HepG2 (cell line): ENCODE measurements around the gene SLCO4A1. TPM values are rescaled to one million over a fixed set of nuclear protein-coding genes. Genes with fewer than 3 reads are reported as not detected.

Experiments
- HMG20A ChIP-seq: IDR thresholded peaks from 2 replicates; pipeline ENCODE4 v1.6.1; 2016; ENCODE audit warnings: borderline replicate concordance
- HNRNPLL ChIP-seq: fragments of 200-400 bp; formaldehyde crosslinking; IDR thresholded peaks from 2 replicates; pipeline ENCODE4 v1.6.1; 2017; ENCODE audit warnings: mild to moderate bottlenecking, low read depth, low read length; ENCODE audit not compliant: poor library complexity, severe bottlenecking
- HNRNPUL1 ChIP-seq: fragments of 200-400 bp; formaldehyde crosslinking; IDR thresholded peaks from 2 replicates; pipeline ENCODE4 v1.6.1; 2017; ENCODE audit warnings: low read depth, mild to moderate bottlenecking, low read length, moderate library complexity
- MAF1 ChIP-seq: sonication (generic); formaldehyde crosslinking; IDR thresholded peaks from 2 replicates; pipeline ENCODE4 v1.5.0; 2020; ENCODE audit warnings: missing genetic modification reagents, borderline replicate concordance
- RELA ChIP-seq: sonication (generic); formaldehyde crosslinking; IDR thresholded peaks from 2 replicates; pipeline ENCODE4 v1.4.0; 2020; ENCODE audit warnings: missing genetic modification reagents
- TCF7 ChIP-seq: sonication (generic); IDR thresholded peaks from 2 replicates; pipeline ENCODE4 v1.6.1; 2016; ENCODE audit warnings: antibody characterized with exemption, low read depth
- THYN1 ChIP-seq: sonication (generic); formaldehyde crosslinking; IDR thresholded peaks from 2 replicates; pipeline ENCODE4 v1.8.1; 2023; ENCODE audit warnings: low read depth, mild to moderate bottlenecking, moderate library complexity, missing genetic modification reagents, borderline replicate concordance
- TP53 ChIP-seq: sonication (generic); formaldehyde crosslinking; conservative IDR thresholded peaks from 2 replicates; pipeline ENCODE4 v1.4.0; 2020; ENCODE audit warnings: missing genetic modification reagents
- U2AF2 ChIP-seq: fragments of 200-400 bp; formaldehyde crosslinking; IDR thresholded peaks from 2 replicates; pipeline ENCODE4 v1.6.1; 2017; ENCODE audit warnings: low read depth, mild to moderate bottlenecking, low read length
- ZFP36 ChIP-seq: fragments of 150-350 bp; IDR thresholded peaks from 2 replicates; pipeline ENCODE4 v1.6.1; 2018; ENCODE audit warnings: borderline replicate concordance, low read length, low read depth; ENCODE audit not compliant: partially characterized antibody
- ZFP37 ChIP-seq: sonication (generic); formaldehyde crosslinking; IDR thresholded peaks from 2 replicates; pipeline ENCODE4 v1.4.0; 2020; ENCODE audit warnings: missing genetic modification reagents, borderline replicate concordance
- ZNF160 ChIP-seq: sonication (generic); formaldehyde crosslinking; IDR thresholded peaks from 2 replicates; pipeline ENCODE4 v1.8.0; 2022; ENCODE audit warnings: mild to moderate bottlenecking, inconsistent platforms, missing genetic modification reagents
- ZNF432 ChIP-seq: sonication (generic); formaldehyde crosslinking; IDR thresholded peaks from 2 replicates; pipeline ENCODE4 v1.5.0; 2020; ENCODE audit warnings: missing genetic modification reagents, mild to moderate bottlenecking, borderline replicate concordance
- ZNF549 ChIP-seq: sonication (generic); formaldehyde crosslinking; IDR thresholded peaks from 2 replicates; pipeline ENCODE4 v1.5.0; 2020; ENCODE audit warnings: missing genetic modification reagents
- ZNF550 ChIP-seq: sonication (generic); formaldehyde crosslinking; IDR thresholded peaks from 2 replicates; pipeline ENCODE4 v1.4.0; 2020; ENCODE audit warnings: mild to moderate bottlenecking, missing genetic modification reagents, borderline replicate concordance
- ZNF567 ChIP-seq: sonication (generic); formaldehyde crosslinking; IDR thresholded peaks from 2 replicates; pipeline ENCODE4 v1.8.1; 2023; ENCODE audit warnings: mild to moderate bottlenecking, missing genetic modification reagents, borderline replicate concordance
- ZNF615 ChIP-seq: sonication (generic); formaldehyde crosslinking; IDR thresholded peaks from 2 replicates; pipeline ENCODE4 v1.5.0; 2020; ENCODE audit warnings: mild to moderate bottlenecking, missing genetic modification reagents, borderline replicate concordance
- ZNF672 ChIP-seq: sonication (generic); formaldehyde crosslinking; IDR thresholded peaks from 2 replicates; pipeline ENCODE4 v1.8.1; 2022; ENCODE audit warnings: missing genetic modification reagents
- ZNF772 ChIP-seq: sonication (generic); formaldehyde crosslinking; IDR thresholded peaks from 2 replicates; pipeline ENCODE4 v1.5.0; 2020; ENCODE audit warnings: mild to moderate bottlenecking, missing genetic modification reagents
- ZNF776 ChIP-seq: sonication (generic); formaldehyde crosslinking; IDR thresholded peaks from 2 replicates; pipeline ENCODE4 v1.4.0; 2020; ENCODE audit warnings: mild to moderate bottlenecking, missing genetic modification reagents
- ZNF839 ChIP-seq: sonication (generic); formaldehyde crosslinking; IDR thresholded peaks from 2 replicates; pipeline ENCODE4 v1.4.0; 2020; ENCODE audit warnings: missing genetic modification reagents, mild to moderate bottlenecking, borderline replicate concordance
- polyA plus RNA-seq, 8 experiments: library from polyadenylated mRNA; depleted of rRNA in 3 of 8; stranded (reverse) in 7 of 8; unstranded in 1 of 8; fragments of >200 nt; fragmentation: Illumina TruSeq in 4 of 8; extraction: Trizol in 4 of 8; gene quantifications; 2 replicates each; pipeline versions ENCODE4 v1.2.1 to v1.2.3, GENCODE V29; 2011 to 2016; ENCODE audit warnings: low read depth in 4 of 8, missing spikeins in 1 of 8, mixed read lengths in 1 of 8; ENCODE audit not compliant: insufficient read depth in 1 of 8
- total RNA-seq, 5 experiments: library from RNA; depleted of rRNA; stranded (reverse); fragments of >200 nt; fragmentation: Illumina TruSeq; extraction: Trizol; gene quantifications; 2 replicates each; pipeline ENCODE4 v1.2.3, GENCODE V29; 2016; ENCODE audit warnings: low read depth in 1 of 5
- TF ChIP-seq, protein P1 (sequence below): sonication (generic); formaldehyde crosslinking; IDR thresholded peaks from 2 replicates; pipeline ENCODE4 v1.5.1; 2020; ENCODE audit warnings: mild to moderate bottlenecking, missing genetic modification reagents, moderate library complexity
- TF ChIP-seq, protein P2 (sequence below): sonication (generic); formaldehyde crosslinking; IDR thresholded peaks from 2 replicates; pipeline ENCODE4 v1.4.0; 2020; ENCODE audit warnings: missing genetic modification reagents, mild to moderate bottlenecking, borderline replicate concordance
- TF ChIP-seq, protein P3 (sequence below): sonication (generic); formaldehyde crosslinking; IDR thresholded peaks from 2 replicates; pipeline ENCODE4 v1.4.0; 2020; ENCODE audit warnings: low read depth, mild to moderate bottlenecking, missing genetic modification reagents

SLCO4A1 gene
- total and polyA plus RNA-seq, 2 of the 13 experiments (the other 11 are each of a cell fraction or from before 2014, with no cell fraction given) = 55.5 to 112 TPM

DNA sequence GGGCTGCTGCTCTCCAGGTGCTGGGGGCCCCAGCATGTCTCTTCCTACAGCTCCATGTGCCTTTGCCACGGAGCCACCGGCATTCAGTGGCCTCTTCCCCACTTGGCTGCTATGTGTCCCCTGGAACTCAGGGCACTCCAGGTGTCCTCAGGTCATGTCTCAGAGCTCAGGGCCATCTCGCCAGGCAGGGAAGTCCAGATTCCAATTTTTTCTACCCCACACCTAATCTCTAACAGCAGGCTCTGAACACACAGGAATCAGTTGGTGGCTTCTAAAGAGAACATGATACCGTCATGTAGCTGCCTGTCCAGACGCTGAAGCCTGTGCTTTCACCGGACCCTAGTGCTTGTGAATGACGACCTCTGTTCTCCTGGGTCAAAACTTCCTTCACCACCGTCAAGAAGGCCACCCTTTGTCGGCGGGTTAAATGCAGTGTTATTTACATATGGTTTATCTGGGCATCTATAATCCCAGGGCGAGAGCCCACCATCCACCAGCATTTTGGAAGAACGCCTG is 4.2 kb upstream of the SLCO4A1 start (continued):
- TF ChIP-seq ZNF772 (CRISPR knock-in tag) = no peak
- no peak; the same call in 1 of the 2 replicates for TF ChIP-seq MAF1
- TF ChIP-seq TCF7 = 0 out of 2 replicates have a peak, but pooled peaks have one; percentile 19
- TF ChIP-seq TP53 (CRISPR knock-in tag) = no peak
- TF ChIP-seq HNRNPUL1 = no peak
- TF ChIP-seq ZNF672 (CRISPR knock-in tag) = no peak
- TF ChIP-seq ZFP37 (CRISPR knock-in tag) = no peak; the same call in 1 of the 2 replicates
- TF ChIP-seq, protein P1, sequence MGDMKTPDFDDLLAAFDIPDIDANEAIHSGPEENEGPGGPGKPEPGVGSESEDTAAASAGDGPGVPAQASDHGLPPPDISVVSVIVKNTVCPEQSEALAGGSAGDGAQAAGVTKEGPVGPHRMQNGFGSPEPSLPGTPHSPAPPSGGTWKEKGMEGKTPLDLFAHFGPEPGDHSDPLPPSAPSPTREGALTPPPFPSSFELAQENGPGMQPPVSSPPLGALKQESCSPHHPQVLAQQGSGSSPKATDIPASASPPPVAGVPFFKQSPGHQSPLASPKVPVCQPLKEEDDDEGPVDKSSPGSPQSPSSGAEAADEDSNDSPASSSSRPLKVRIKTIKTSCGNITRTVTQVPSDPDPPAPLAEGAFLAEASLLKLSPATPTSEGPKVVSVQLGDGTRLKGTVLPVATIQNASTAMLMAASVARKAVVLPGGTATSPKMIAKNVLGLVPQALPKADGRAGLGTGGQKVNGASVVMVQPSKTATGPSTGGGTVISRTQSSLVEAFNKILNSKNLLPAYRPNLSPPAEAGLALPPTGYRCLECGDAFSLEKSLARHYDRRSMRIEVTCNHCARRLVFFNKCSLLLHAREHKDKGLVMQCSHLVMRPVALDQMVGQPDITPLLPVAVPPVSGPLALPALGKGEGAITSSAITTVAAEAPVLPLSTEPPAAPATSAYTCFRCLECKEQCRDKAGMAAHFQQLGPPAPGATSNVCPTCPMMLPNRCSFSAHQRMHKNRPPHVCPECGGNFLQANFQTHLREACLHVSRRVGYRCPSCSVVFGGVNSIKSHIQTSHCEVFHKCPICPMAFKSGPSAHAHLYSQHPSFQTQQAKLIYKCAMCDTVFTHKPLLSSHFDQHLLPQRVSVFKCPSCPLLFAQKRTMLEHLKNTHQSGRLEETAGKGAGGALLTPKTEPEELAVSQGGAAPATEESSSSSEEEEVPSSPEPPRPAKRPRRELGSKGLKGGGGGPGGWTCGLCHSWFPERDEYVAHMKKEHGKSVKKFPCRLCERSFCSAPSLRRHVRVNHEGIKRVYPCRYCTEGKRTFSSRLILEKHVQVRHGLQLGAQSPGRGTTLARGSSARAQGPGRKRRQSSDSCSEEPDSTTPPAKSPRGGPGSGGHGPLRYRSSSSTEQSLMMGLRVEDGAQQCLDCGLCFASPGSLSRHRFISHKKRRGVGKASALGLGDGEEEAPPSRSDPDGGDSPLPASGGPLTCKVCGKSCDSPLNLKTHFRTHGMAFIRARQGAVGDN (CRISPR knock-in tag) = peak; percentile 75
- TF ChIP-seq ZNF839 (CRISPR knock-in tag) = no peak
- TF ChIP-seq, protein P2, sequence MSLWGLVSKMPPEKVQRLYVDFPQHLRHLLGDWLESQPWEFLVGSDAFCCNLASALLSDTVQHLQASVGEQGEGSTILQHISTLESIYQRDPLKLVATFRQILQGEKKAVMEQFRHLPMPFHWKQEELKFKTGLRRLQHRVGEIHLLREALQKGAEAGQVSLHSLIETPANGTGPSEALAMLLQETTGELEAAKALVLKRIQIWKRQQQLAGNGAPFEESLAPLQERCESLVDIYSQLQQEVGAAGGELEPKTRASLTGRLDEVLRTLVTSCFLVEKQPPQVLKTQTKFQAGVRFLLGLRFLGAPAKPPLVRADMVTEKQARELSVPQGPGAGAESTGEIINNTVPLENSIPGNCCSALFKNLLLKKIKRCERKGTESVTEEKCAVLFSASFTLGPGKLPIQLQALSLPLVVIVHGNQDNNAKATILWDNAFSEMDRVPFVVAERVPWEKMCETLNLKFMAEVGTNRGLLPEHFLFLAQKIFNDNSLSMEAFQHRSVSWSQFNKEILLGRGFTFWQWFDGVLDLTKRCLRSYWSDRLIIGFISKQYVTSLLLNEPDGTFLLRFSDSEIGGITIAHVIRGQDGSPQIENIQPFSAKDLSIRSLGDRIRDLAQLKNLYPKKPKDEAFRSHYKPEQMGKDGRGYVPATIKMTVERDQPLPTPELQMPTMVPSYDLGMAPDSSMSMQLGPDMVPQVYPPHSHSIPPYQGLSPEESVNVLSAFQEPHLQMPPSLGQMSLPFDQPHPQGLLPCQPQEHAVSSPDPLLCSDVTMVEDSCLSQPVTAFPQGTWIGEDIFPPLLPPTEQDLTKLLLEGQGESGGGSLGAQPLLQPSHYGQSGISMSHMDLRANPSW = no peak
- TF ChIP-seq ZNF160 = no peak
- TF ChIP-seq, protein P3, sequence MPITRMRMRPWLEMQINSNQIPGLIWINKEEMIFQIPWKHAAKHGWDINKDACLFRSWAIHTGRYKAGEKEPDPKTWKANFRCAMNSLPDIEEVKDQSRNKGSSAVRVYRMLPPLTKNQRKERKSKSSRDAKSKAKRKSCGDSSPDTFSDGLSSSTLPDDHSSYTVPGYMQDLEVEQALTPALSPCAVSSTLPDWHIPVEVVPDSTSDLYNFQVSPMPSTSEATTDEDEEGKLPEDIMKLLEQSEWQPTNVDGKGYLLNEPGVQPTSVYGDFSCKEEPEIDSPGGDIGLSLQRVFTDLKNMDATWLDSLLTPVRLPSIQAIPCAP (CRISPR knock-in tag) = no peak
- TF ChIP-seq ZNF549 (CRISPR knock-in tag) = no peak
- no peak for TF ChIP-seq ZNF615 (CRISPR knock-in tag)
- TF ChIP-seq ZNF432 (CRISPR knock-in tag) = 0 out of 2 replicates have a peak, but pooled peaks have one; percentile 18
- TF ChIP-seq U2AF2 = no peak
- TF ChIP-seq RELA (CRISPR knock-in tag) = no peak
- 0 out of 2 replicates have a peak, but pooled peaks have one; percentile 18 for TF ChIP-seq HMG20A (CRISPR knock-in tag)
- TF ChIP-seq ZNF567 (CRISPR knock-in tag) = peak; percentile 53; the same call in 1 of the 2 replicates
- TF ChIP-seq ZFP36 = no peak
- TF ChIP-seq THYN1 (CRISPR knock-in tag) = no peak
- no peak for TF ChIP-seq ZNF550 (CRISPR knock-in tag)
- TF ChIP-seq HNRNPLL = no peak
- no peak for TF ChIP-seq ZNF776 (CRISPR knock-in tag)
